Measurements from ENCODE around the gene STX16. TPM values are rescaled to one million over a fixed set of nuclear protein-coding genes. Genes with fewer than 3 reads are reported as not detected.
A peak's percentile ranks its signal among the peaks of the same experiment; 100 is the strongest.

The STX16 gene
- total and polyA plus RNA-seq, 8 donors, result 12.8 to 179 (median 52.2) TPM

GRCh38 chr20:58709703-58710039 is 58.6 kb downstream of the STX16 start:
- TF ChIP-seq EP300 (IDR thresholded peaks at IDR 0.05) (no peak), CTCF (IDR thresholded peaks at IDR 0.05) (no peak), POLR2A (IDR thresholded peaks at IDR 0.05) (no peak), POLR2AphosphoS5 (IDR thresholded peaks at IDR 0.05) (no peak)
- DNase-seq, result peak; percentile 1 to 21
- no peak overlapping the region for H3K27ac ChIP-seq
- no peaks in the 10 kb centered on the region for H3K27me3 ChIP-seq
- H3K4me3 ChIP-seq, result no peak overlapping the region
- H3K4me1 ChIP-seq, result no peaks in the 10 kb centered on the region
- WGBS, 5 donors, result 79 to 98% (median 89%) methylated on average over 4 of the region's 4 CpGs
- H3K36me3 ChIP-seq, result peaks cover 2 to 78% (median 59%) of the 10 kb centered on the region in 4 donors
- H3K9me3 ChIP-seq, result no peaks in the 10 kb centered on the region
- intact Hi-C loops (cut with DNase I; ENCODE audit: low total_unique reads), result no loop called here

GRCh38 chr20:58710481-58711265 is 59.6 kb downstream of the STX16 start:
- Histone ChIP-seq H3K36me3 (peaks cover 2 to 78% (median 58%) of the 10 kb centered on the region in 4 donors), H3K4me1 (no peaks in the 10 kb centered on the region), H3K27ac (no peak overlapping the region), H3K9me3 (no peaks in the 10 kb centered on the region), H3K27me3 (no peaks in the 10 kb centered on the region), H3K4me3 (no peak overlapping the region)
- intact Hi-C loops (cut with DNase I; ENCODE audit: low total_unique reads), result no loop called here
- TF ChIP-seq POLR2AphosphoS5 (IDR thresholded peaks at IDR 0.05) (no peak), EP300 (IDR thresholded peaks at IDR 0.05) (no peak), CTCF (IDR thresholded peaks at IDR 0.05) (no peak), POLR2A (IDR thresholded peaks at IDR 0.05) (no peak)
- 80 to 93% (median 86%) methylated on average over 14 to 17 of the region's 17 CpGs for WGBS, 5 donors
- peak in 1 of 2 donors; percentile 8 for DNase-seq

- intact Hi-C loops (cut with DNase I; ENCODE audit: low total_unique reads), result no loop called here
Observed at GRCh38 chr20:58711266-58712051, 60.4 kb downstream of the STX16 start.

More at GRCh38 chr20:58711266-58712051, 60.4 kb downstream of the STX16 start:
- WGBS, 5 donors, result 89 to 95% (median 90%) methylated on average over 20 to 21 of the region's 21 CpGs
- no peaks in the 10 kb centered on the region for H3K27me3 ChIP-seq
- H3K27ac ChIP-seq, result no peak overlapping the region
- no peaks in the 10 kb centered on the region for H3K9me3 ChIP-seq
- H3K4me3 ChIP-seq, result no peak overlapping the region
- peaks cover 0 to 5% (median 2%) of the 10 kb centered on the region in 4 donors for H3K4me1 ChIP-seq
- peaks cover 2 to 78% (median 54%) of the 10 kb centered on the region in 4 donors for H3K36me3 ChIP-seq
- DNase-seq, result peak; percentile 3 to 16
- TF ChIP-seq POLR2A (IDR thresholded peaks at IDR 0.05) (no peak), CTCF (IDR thresholded peaks at IDR 0.05) (no peak), EP300 (IDR thresholded peaks at IDR 0.05) (no peak), POLR2AphosphoS5 (IDR thresholded peaks at IDR 0.05) (no peak)

Data from stomach (tissue), 9 donors.